Adrenal gland (tissue), 12 donors: ENCODE measurements around the gene AXL. TPM values are rescaled to one million over a fixed set of nuclear protein-coding genes. Genes with fewer than 3 reads are reported as not detected.
A peak's percentile ranks its signal among the peaks of the same experiment; 100 is the strongest.

Source experiments
- DNase-seq, 7 donors: peaks; one replicate each; pipeline ENCODE4 v3.0.0-alpha.2; 2019 to 2020
- H3K27ac ChIP-seq, 5 donors: fragments of 200-600 bp; sonication (generic) in 4 of 5; 1 replicate in 3 of 5; 2 replicates in 2 of 5; pipeline versions ENCODE4 v1.5.1 to v1.8.0; 2016 to 2020; ENCODE audit warnings: mild to moderate bottlenecking in 1 of 5
- H3K27me3 ChIP-seq: fragments of 200-600 bp; 2 replicates; pipeline ENCODE4 v1.8.0; 2021
- H3K36me3 ChIP-seq, 2 donors: fragments of 200-600 bp; replicated peaks in 1 of 2; 1 replicate in 1 of 2; 2 replicates in 1 of 2; pipeline versions ENCODE4 v1.5.1 to v1.8.0; 2018 to 2022
- H3K4me1 ChIP-seq, 2 donors: fragments of 200-600 bp; replicated peaks in 1 of 2; 1 replicate in 1 of 2; 2 replicates in 1 of 2; pipeline versions ENCODE4 v1.5.1 to v1.8.0; 2018 to 2021
- H3K4me3 ChIP-seq, 4 donors: fragments of 200-600 bp; sonication (generic) in 3 of 4; one replicate each; pipeline ENCODE4 v1.5.1; 2016 to 2018
- H3K9me3 ChIP-seq, 3 donors: fragments of 200-600 bp; sonication (generic) in 1 of 3; replicated peaks in 1 of 3; 1 replicate in 2 of 3; 2 replicates in 1 of 3; pipeline versions ENCODE4 v1.5.1 to v1.8.0; 2016 to 2021
- POLR2A ChIP-seq, 2 donors: fragments of 450-650 bp; IDR thresholded peaks; one replicate each; pipeline ENCODE4 v1.6.1; 2017; ENCODE audit warnings: antibody characterized with exemption in 2 of 2, mild to moderate bottlenecking in 2 of 2, moderate library complexity in 1 of 2
- WGBS, 4 donors: extraction: QIAGEN DNeasy Blood & Tissue Kit in 2 of 4; methylation state at CpG; one replicate each; pipeline versions ENCODE4 v1.1.5 to v1.1.7; 2013 to 2017; 5-methylcytosine and 5-hydroxymethylcytosine counted together
- intact Hi-C, 2 donors: fragments of 100-400 bp; cut with DNase I; formaldehyde crosslinking; loops; one replicate each; pipeline versions ENCODE4 v1.14.1 to v1.15.0; 2022 to 2023
- polyA plus RNA-seq, 3 donors: library from polyadenylated mRNA; stranded (reverse); fragments of 200-250 nt in 2 of 3; fragments of 350-450 nt in 1 of 3; fragmentation: Illumina TruSeq in 1 of 3; extraction: RNeasy Lipid Tissue Mini Kit (QIAGEN cat#74804) in 1 of 3; gene quantifications; one replicate each; pipeline ENCODE4 v1.2.3, GENCODE V29; 2013 to 2014
- total RNA-seq, 9 donors: library from RNA; depleted of rRNA in 4 of 9; stranded (reverse); fragments of >200 nt in 4 of 9; fragments of 120-200 nt in 1 of 9; fragmentation: NEBNext Ultra II Directional in 1 of 9; extraction: Animal tissue kit (Norgen Biotek cat#: 25700) in 1 of 9; gene quantifications; one replicate each; pipeline versions ENCODE4 v1.1.0 to v1.2.4, GENCODE V29; 2013 to 2023
- TF ChIP-seq, protein P1 (sequence below), 6 experiments: fragments of 450-650 bp in 4 of 6; fragments of 200-600 bp in 2 of 6; sonication (generic) in 1 of 6; IDR thresholded peaks; 1 replicate in 5 of 6; 2 replicates in 1 of 6; pipeline versions ENCODE4 v1.5.1 to v1.8.0; 2016 to 2021; ENCODE audit warnings: antibody characterized with exemption in 6 of 6, mild to moderate bottlenecking in 2 of 6, moderate library complexity in 1 of 6
- donor health status: healthy with polysubstance abuse.
- donor health status: Bipolar disorder and iron deficiency.
- donor health status: DM: yes; HTN: yes; CAD: no.
- donor health status: DM: no; HTN: no; CAD: no.
- donor health status: DM: no; HTN: no; CAD: no.
- donor health status: DM: yes; HTN: yes; CAD: no.

The AXL gene
- total and polyA plus RNA-seq, 12 donors, result 12.0 to 105 (median 50.0) TPM

DNA sequence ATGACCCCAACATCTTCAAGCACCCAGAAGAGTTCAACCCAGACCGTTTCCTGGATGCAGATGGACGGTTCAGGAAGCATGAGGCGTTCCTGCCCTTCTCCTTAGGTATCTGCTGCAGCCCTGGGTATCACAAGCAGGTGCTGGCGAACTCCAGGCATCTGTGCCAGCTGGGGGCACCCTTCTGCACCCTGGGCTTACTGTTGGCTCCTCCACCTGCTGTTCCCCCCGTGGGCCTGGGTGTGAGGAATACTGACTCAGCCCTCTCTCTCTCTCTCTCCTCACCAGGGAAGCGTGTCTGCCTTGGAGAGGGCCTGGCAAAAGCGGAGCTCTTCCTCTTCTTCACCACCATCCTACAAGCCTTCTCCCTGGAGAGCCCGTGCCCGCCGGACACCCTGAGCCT, 13.0 kb upstream of the AXL start:
- Histone ChIP-seq H3K36me3 (no peaks in the 10 kb centered on the region), H3K9me3 (no peaks in the 10 kb centered on the region), H3K4me3 (no peak overlapping the region), H3K27me3 (no peaks in the 10 kb centered on the region), H3K4me1 (no peaks in the 10 kb centered on the region), H3K27ac (no peak overlapping the region)
- TF ChIP-seq POLR2A (IDR thresholded peaks at IDR 0.05), result no peak
- TF ChIP-seq, protein P1, sequence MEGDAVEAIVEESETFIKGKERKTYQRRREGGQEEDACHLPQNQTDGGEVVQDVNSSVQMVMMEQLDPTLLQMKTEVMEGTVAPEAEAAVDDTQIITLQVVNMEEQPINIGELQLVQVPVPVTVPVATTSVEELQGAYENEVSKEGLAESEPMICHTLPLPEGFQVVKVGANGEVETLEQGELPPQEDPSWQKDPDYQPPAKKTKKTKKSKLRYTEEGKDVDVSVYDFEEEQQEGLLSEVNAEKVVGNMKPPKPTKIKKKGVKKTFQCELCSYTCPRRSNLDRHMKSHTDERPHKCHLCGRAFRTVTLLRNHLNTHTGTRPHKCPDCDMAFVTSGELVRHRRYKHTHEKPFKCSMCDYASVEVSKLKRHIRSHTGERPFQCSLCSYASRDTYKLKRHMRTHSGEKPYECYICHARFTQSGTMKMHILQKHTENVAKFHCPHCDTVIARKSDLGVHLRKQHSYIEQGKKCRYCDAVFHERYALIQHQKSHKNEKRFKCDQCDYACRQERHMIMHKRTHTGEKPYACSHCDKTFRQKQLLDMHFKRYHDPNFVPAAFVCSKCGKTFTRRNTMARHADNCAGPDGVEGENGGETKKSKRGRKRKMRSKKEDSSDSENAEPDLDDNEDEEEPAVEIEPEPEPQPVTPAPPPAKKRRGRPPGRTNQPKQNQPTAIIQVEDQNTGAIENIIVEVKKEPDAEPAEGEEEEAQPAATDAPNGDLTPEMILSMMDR (IDR thresholded peaks at IDR 0.05), result no peak
- DNase-seq, result peak in 1 of 7 donors; percentile 29
- intact Hi-C loops, result loop anchor here in 1 of 2 donors (5.0 kb wide), 1 partner anchor 46 kb away; no protein-coding TSS in a partner anchor
- WGBS, 4 donors, result 55 to 69% (median 58%) methylated on average over 8 to 10 of the region's 10 CpGs

DNA sequence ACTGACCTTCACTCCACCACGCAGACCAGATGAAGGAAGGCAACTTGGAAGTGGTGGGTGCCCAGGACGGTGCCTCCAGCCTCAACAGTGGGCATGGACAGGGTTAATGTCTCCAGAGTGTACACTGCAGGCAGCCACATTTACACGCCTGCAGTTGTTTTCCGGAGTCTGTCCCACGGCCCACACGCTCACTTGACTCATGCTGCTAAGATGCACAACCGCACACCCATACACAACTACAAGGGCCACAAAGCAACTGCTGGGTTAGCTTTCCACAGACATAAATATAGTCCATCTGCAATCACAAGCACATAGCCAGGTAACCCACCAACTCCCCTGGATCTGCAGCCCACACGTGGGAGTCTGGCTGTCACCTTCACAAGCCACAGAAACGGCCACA, 12.6 kb upstream of the AXL start:
- no peak for TF ChIP-seq POLR2A (IDR thresholded peaks at IDR 0.05)
- TF ChIP-seq, protein P1 (IDR thresholded peaks at IDR 0.05), result no peak
- no peaks in the 10 kb centered on the region for H3K27me3 ChIP-seq
- H3K4me3 ChIP-seq, result no peak overlapping the region
- WGBS, 4 donors, result 62 to 71% (median 69%) methylated on average over 6 to 9 of the region's 9 CpGs
- intact Hi-C loops, result loop anchor here in 1 of 2 donors (5.0 kb wide), 1 partner anchor 46 kb away; no protein-coding TSS in a partner anchor
- H3K9me3 ChIP-seq, result no peaks in the 10 kb centered on the region
- no peaks in the 10 kb centered on the region for H3K4me1 ChIP-seq
- no peak for DNase-seq
- no peak overlapping the region for H3K27ac ChIP-seq
- H3K36me3 ChIP-seq, result no peaks in the 10 kb centered on the region

DNA sequence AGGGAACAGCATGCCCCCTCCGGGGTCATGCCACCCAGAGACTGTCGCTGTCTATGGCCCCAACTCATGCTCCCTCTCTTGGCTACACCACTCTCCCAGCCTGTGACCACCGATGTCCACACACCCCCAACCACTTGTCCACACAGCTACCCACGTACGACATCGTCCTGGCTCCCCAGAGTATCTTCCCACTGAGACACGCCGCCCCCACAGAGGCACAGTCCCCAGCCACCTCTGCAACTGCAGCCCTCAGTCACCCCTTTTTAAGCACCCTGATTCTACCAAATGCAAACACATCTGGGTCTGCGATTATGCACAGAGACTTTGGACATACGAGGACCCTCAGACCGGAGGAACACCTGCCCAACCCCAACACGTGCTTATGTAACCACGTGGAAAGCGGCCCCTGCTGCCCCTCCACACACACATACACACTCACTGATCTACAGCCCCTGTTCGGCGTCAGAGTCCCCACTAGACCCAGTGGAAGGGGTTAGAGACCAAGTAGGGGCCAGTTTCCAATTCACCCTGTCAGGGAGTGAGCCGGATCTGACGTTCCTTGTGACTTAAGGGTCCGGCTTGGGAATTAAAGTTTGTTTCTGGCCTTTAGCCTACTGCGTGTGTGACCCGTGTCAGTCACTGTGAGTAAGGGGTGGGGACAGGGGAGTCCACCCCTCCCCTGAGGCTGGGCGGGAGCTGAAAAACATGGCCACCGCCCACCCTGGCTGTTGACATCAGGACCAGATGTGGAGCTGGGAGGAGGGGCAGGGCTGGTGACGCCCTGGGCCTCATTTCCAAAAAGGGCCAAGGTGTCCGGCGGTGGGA, 11.9 kb upstream of the AXL start:
- no peaks in the 10 kb centered on the region for H3K4me1 ChIP-seq
- intact Hi-C loops, result loop anchor here in 1 of 2 donors (5.0 kb wide), 1 partner anchor 45 kb away; no protein-coding TSS in a partner anchor
- H3K9me3 ChIP-seq, result no peaks in the 10 kb centered on the region
- no peak for TF ChIP-seq POLR2A (IDR thresholded peaks at IDR 0.05)
- TF ChIP-seq, protein P1 (IDR thresholded peaks at IDR 0.05), result no peak
- peak overlapping the region in 1 of 5 donors; percentile 49 for H3K27ac ChIP-seq
- 74 to 75% (median 74%) methylated on average over 25 to 26 of the region's 26 CpGs for WGBS, 4 donors
- no peak overlapping the region for H3K4me3 ChIP-seq
- peak in 1 of 7 donors; percentile 28 for DNase-seq
- no peaks in the 10 kb centered on the region for H3K27me3 ChIP-seq
- no peaks in the 10 kb centered on the region for H3K36me3 ChIP-seq

DNA sequence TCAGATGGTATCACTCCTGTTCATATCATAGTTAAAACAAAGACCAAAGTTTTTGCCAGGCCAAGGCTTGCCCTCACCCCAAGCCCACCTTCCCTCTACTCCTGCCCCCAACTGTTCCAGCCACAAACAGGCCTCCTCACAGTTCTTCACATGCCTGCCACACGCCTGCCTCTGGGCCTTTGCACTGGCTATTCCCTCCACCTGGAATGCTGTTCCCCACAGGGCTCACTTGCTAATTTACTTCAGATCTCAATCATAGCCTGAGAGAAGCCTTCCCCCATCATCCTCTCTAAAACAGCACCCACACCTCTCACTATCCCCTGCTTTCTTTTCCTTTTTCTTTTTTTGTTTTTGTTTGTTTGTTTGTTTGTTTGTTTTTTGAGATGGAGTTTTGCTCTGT, 4.9 kb upstream of the AXL start:
- peaks cover 4 to 11% of the 10 kb centered on the region in 2 donors for H3K4me1 ChIP-seq
- TF ChIP-seq POLR2A (IDR thresholded peaks at IDR 0.05), result no peak
- TF ChIP-seq, protein P1 (IDR thresholded peaks at IDR 0.05), result no peak
- H3K36me3 ChIP-seq, result no peaks in the 10 kb centered on the region
- no peak overlapping the region for H3K4me3 ChIP-seq
- no peaks in the 10 kb centered on the region for H3K9me3 ChIP-seq
- intact Hi-C loops, result no loop called here
- WGBS, 4 donors, result 90 to 100% (median 93%) methylated on average over 1 of the region's 1 CpG
- H3K27me3 ChIP-seq, result no peaks in the 10 kb centered on the region
- no peak overlapping the region for H3K27ac ChIP-seq
- DNase-seq, result no peak
